ENCODE data around the gene ST7. TPM values are rescaled to one million over a fixed set of nuclear protein-coding genes. Genes with fewer than 3 reads are reported as not detected.
"Not testable (repeated sequence)": the region's sequence is repeated elsewhere in the genome, so short reads cannot be mapped to it uniquely, and the experiment has no call there.

ST7 gene
- total and polyA plus RNA-seq, 2 donors: 14.7 to 26.6 TPM

DNA sequence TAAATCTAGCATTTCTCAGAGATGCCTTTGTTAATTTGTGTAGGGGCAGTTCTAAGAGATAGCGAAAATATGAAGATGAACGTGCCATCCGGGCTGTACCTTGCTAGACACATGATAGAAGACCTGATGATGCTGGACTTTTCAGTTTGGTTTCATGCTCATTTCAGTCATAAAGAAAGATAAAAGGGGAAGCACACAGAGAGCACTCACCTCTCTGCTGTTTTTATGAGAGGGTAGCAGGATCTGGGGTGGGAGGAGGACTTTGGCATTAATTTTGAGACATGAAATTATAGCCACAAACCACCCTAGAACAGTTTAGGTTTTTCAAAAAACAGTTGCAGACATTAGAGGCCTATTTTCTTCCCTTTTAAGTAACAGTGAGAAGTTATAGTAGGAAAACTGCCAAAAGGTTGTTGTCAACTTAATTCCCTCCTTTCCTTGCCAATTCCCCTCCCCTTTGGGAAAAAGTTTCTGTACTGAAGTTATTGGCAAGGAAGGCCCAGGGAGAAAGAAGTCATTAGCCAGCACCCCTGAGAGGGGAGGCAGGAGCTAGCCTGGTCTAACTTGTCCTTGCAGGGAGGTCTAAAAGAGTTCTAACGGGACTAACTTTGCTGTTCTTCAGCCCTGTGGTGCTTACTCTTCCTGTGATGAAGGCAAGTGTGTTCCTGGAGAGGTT is 2.6 kb downstream of the ST7 start:
- WGBS: 51% methylated on average over 4 of the region's 4 CpGs
- no peak for DNase-seq (ENCODE audit: extremely low spot score)

DNA sequence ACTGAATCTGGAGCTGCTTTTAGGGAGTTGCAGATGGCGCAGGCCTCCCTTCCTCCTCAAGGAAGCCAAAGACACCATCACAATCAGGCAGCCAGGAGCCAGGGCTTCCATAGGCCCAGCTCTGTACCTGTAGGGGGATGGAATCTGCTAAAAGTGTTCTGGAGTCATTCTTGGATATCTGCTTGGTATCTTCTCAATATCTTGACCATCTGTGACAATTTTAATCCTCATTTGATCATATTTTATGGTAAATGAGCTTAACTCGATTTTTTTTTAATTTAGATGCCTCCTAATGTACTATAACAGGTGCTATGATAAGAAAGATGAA is 3.1 kb downstream of the ST7 start:
- no peak for DNase-seq (ENCODE audit: extremely low spot score)
- Histone ChIP-seq H3K36me3 (ENCODE audit: insufficient read depth) (no peaks in the 10 kb centered on the region), H3K4me1 (ENCODE audit: insufficient read depth) (peaks cover 4% of the 10 kb centered on the region), H3K27ac (ENCODE audit: low read depth) (no peak overlapping the region), H3K4me3 (ENCODE audit: low read depth, low read length) (no peak overlapping the region)
- 87% methylated on average over 2 of the region's 2 CpGs for WGBS

More for the DNA sequence above, 2.6 kb downstream of the ST7 start:
- no peak overlapping the region for H3K4me3 ChIP-seq (ENCODE audit: low read depth, low read length)
- peaks cover 4% of the 10 kb centered on the region for H3K4me1 ChIP-seq (ENCODE audit: insufficient read depth)
- no peaks in the 10 kb centered on the region for H3K36me3 ChIP-seq (ENCODE audit: insufficient read depth)
- no peak overlapping the region for H3K27ac ChIP-seq (ENCODE audit: low read depth)

DNA sequence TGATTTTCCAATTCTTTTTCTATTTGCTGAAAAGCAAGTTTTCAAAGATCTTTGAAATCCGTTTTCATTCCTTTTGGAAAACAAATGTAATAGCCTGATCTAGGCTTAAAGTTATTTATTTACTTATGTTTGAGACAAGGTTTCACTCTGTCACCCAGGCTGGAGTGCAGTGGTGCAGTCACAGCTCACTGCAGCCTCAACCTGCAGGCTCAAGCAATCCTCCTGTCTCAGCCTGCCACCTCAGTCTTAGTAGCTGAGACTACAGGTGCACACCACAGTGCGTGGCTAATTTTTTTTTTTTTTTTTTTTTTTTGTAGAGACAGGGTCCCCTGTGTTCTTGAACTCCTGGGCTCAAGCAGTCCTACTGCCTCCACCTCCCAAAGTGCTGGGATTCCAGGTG is 4.6 kb downstream of the ST7 start:
- Histone ChIP-seq H3K36me3 (ENCODE audit: insufficient read depth) (no peaks in the 10 kb centered on the region), H3K4me1 (ENCODE audit: insufficient read depth) (peaks cover 4% of the 10 kb centered on the region)
- 94% methylated on average over 2 of the region's 2 CpGs for WGBS

DNA sequence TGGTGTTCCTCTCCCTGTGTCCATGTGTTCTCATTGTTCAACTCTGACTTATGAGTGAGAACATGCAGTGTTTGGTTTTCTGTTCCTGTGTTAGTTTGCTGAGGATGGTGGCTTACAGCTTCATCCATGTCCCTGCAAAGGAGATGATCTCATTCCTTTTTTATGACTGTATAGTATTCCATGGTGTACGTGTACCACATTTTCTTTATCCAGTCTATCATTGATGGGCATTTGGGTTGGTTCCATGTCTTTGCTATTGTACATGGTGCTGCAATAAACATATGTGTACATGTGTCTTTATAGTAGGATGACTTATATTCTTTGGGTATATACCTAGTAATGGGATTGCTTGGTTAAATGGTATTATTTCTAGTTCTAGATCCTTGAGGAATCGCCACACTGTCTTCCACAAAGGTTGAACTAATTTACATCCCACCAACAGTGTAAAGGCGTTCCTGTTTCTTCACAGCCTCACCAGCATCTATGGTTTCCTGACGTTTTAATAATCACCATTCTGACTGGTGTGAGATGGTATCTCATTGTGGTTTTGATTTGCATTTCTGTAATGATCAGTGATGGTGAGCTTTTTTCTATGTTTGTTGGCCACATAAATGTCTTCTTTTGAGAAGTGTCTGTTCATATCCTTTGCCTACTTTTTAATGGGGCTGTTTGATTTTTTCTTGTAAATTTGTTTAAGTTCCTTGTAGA is 8.8 kb downstream of the ST7 start:
- H3K4me1 ChIP-seq (ENCODE audit: insufficient read depth); DNase-seq (ENCODE audit: extremely low spot score); H3K4me3 ChIP-seq (ENCODE audit: low read depth, low read length): not testable (repeated sequence)

More for the DNA sequence above, 4.6 kb downstream of the ST7 start:
- Histone ChIP-seq H3K27ac (ENCODE audit: low read depth) (no peak overlapping the region), H3K4me3 (ENCODE audit: low read depth, low read length) (no peak overlapping the region)
- DNase-seq (ENCODE audit: extremely low spot score): no peak

DNA sequence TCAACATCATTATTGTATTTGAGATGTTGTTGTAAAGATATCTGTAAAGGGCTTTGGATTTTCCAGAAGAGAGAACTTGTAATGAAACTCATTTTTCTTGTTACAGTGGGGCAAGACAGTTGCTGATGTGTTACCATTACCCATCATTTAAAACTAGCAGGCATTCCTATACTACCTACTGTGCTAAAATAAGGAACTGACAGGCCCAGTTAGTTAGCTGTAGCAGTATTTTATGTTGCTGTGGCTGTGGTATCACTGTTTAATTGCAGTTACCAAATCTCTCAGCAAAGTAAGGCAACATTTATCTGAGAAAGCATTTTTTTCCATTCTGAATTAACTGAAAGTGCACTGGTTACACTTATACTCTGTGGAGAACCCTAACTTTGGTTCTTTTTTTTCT is 9.9 kb downstream of the ST7 start:
- Histone ChIP-seq H3K4me3 (ENCODE audit: low read depth, low read length) (no peak overlapping the region), H3K27ac (ENCODE audit: low read depth) (no peak overlapping the region), H3K36me3 (ENCODE audit: insufficient read depth) (no peaks in the 10 kb centered on the region), H3K4me1 (ENCODE audit: insufficient read depth) (no peaks in the 10 kb centered on the region)
- no peak for DNase-seq (ENCODE audit: extremely low spot score)

More for the DNA sequence above, 8.8 kb downstream of the ST7 start:
- 93% methylated on average over 4 of the region's 4 CpGs for WGBS
- H3K27ac ChIP-seq (ENCODE audit: low read depth); H3K36me3 ChIP-seq (ENCODE audit: insufficient read depth): not testable (repeated sequence)

DNA sequence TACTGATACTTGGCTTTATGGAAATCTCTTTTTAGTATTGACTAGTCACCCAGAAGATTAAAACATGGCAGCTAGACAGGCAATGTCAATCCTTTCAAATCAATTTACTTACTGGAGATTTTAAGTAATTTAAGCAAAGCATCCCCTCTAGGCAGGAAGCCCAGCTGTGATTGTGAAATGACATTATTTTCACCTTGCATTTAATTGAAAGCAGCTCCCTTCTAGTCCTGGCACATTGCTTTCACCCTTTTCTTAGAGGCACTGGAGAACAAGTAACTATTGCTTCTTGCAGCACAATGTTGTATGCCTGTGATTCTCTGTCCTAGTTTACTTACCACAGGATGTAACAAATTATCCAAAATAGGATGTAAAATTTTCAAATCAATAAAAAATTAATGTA is 13.3 kb downstream of the ST7 start:
- Histone ChIP-seq H3K36me3 (ENCODE audit: insufficient read depth) (no peaks in the 10 kb centered on the region), H3K4me3 (ENCODE audit: low read depth, low read length) (no peak overlapping the region), H3K27ac (ENCODE audit: low read depth) (no peak overlapping the region), H3K4me1 (ENCODE audit: insufficient read depth) (no peaks in the 10 kb centered on the region)
- DNase-seq (ENCODE audit: extremely low spot score): no peak

DNA sequence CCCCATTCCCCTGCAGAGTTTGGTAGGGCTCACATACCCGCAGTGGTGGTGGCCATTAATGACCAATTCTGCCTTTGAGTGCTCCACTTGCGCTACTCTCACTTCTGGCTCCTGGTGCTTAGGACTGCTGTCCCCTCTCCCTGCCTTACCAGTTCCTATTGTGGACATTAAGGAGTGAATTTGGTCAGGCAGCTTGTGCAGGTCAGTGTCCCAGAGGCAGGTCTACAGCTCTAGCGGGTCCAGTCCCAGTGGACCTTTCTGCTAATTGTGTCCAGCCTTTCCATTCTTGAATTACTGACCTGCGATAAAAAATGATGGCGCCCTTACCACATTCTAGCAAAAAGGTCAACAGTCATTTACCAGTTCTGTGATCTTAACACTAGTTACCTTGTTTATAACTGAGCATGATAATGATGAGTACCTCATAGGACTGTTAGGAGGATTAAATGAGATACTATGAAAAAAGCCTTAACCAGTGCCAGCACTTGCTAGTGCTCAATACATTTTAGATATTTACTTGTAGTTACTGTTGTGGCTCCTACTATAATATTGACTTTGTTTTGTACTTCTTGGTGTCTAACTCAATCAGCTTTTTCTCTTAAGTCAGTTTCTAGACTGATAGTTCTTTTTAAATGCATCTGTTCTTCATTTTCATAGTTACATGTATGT is 14.1 kb downstream of the ST7 start:
- no peak for DNase-seq (ENCODE audit: extremely low spot score)
- Histone ChIP-seq H3K36me3 (ENCODE audit: insufficient read depth) (no peaks in the 10 kb centered on the region), H3K4me3 (ENCODE audit: low read depth, low read length) (no peak overlapping the region), H3K27ac (ENCODE audit: low read depth) (no peak overlapping the region), H3K4me1 (ENCODE audit: insufficient read depth) (no peaks in the 10 kb centered on the region)
- 98% methylated on average over 5 of the region's 5 CpGs for WGBS

DNA sequence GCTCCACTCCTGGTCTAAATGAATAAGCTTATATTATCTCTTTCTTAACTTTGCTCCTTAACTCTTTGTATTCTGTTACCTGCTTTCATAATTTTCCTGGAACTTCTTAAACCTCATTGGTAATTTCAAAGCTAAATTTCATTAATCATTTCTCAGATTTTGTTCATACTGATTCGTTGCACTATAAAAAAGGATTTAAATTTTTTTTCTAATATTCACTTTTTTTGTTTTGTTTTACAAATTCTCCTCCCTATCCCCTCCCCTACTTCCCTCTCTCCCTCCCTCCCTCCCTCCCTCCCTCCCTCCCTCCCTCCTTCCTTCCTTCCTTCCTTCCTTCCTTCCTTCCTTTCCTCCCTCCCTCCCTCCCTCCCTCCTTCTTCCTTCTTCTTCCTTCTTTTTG is 14.7 kb downstream of the ST7 start:
- Histone ChIP-seq H3K4me1 (ENCODE audit: insufficient read depth) (no peaks in the 10 kb centered on the region), H3K27ac (ENCODE audit: low read depth) (no peak overlapping the region), H3K4me3 (ENCODE audit: low read depth, low read length) (no peak overlapping the region), H3K36me3 (ENCODE audit: insufficient read depth) (no peaks in the 10 kb centered on the region)
- no peak for DNase-seq (ENCODE audit: extremely low spot score)
- 95% methylated on average over 1 of the region's 1 CpG for WGBS

DNA sequence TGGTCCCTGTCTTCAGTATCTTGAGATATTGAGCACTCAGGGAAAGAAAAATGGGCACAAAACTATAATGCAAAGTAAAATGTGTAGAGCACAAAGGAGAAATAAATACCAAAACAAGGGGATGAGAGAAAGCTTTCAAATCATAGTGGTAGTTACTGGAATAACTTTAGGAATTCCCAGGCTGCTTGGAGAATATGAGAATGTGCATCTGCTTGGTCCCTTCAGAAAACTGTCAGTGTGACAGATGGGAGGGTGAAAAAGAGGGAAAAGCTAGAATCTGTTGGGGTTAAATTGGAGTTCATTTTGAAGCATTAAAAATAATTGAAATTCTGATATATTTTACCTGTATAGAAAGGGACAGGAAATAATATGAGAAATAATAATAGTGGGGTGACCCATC is 15.3 kb downstream of the ST7 start:
- no peak overlapping the region for H3K4me3 ChIP-seq (ENCODE audit: low read depth, low read length)
- no peak overlapping the region for H3K27ac ChIP-seq (ENCODE audit: low read depth)
- no peaks in the 10 kb centered on the region for H3K4me1 ChIP-seq (ENCODE audit: insufficient read depth)
- no peak for DNase-seq (ENCODE audit: extremely low spot score)
- H3K36me3 ChIP-seq (ENCODE audit: insufficient read depth): no peaks in the 10 kb centered on the region

DNA sequence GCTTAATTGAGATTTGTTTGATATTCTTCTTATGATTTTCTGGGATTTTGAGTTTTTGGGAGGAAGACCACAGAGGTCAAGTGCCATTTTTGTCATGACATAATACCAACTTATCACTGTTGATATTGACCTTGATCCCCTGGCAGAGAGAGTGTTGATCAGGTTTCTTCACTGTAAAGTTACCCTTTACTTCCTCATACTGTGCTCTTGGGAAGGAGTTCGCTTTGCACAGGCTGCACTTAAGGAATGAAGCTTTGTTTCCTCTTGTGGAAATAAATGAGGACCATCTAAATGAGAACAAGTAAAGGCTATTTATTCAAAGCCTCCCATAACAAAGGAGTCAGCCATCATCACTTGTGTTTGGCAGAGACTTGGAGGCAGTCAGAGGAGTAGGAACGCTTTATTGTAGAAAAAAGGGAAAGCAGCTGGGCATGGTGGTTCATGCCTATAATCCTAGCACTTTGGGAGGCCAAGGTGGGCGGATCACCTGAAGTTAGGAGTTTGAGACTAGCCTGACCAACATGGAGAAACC is 16.1 kb downstream of the ST7 start:
- Histone ChIP-seq H3K27ac (ENCODE audit: low read depth) (no peak overlapping the region), H3K4me1 (ENCODE audit: insufficient read depth) (no peaks in the 10 kb centered on the region), H3K4me3 (ENCODE audit: low read depth, low read length) (no peak overlapping the region), H3K36me3 (ENCODE audit: insufficient read depth) (no peaks in the 10 kb centered on the region)
- no peak for DNase-seq (ENCODE audit: extremely low spot score)
- 94% methylated on average over 3 of the region's 3 CpGs for WGBS

DNA sequence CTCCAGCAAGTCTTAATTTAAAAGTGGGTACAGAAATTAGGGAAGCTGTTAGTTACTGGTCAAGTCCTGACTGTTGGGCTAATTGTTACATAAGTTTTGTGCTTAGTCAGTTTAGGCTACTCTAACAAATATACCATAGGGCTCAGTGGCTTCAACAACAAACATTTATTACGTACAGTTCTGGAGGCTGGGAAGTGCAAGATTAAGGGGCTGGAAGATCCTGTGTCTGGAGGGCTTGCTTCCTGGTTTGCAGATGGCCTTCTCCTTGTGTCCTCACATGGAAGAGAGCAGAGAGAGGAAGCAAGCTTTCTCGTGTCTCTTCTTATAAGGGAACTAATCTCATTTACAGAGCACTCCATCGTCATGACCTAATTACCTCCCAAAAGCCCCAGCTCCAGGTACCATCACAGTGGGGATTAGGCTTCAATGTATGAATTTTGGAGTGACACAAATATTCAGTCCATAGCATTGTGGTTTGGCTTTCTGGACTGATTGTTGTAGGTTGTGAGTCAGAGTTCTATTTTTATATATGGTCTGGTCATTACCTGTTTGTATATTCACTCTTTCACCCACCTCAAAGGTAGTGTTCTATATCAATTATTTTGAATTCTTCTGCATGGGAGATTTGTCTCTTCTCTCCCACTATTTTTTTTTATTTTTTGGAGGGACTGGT is 17.1 kb downstream of the ST7 start:
- no peaks in the 10 kb centered on the region for H3K4me1 ChIP-seq (ENCODE audit: insufficient read depth)
- H3K4me3 ChIP-seq (ENCODE audit: low read depth, low read length): no peak overlapping the region
- no peaks in the 10 kb centered on the region for H3K36me3 ChIP-seq (ENCODE audit: insufficient read depth)
- WGBS: 83% methylated on average over 3 of the region's 3 CpGs
- no peak overlapping the region for H3K27ac ChIP-seq (ENCODE audit: low read depth)
- DNase-seq (ENCODE audit: extremely low spot score): no peak

DNA sequence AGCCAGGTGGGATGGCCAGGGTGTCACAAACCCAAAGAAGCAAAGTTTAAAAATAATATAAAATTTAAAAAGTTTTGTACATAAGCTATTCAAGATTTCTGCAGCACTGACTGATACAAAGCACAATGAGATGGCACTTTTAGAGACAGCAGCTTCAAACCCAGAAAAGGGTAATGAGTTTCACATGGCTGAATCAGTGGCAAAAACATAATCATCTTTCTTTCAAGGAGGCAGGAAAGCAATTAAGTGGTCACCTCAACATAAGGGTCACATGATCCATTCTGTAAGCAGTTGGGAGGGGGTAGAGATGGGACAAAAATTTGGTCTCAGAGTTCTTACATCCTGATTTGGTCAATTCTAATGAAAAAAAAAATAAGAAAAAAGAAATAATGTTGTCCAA is 17.9 kb downstream of the ST7 start:
- not testable (repeated sequence) for H3K27ac ChIP-seq (ENCODE audit: low read depth); DNase-seq (ENCODE audit: extremely low spot score); H3K36me3 ChIP-seq (ENCODE audit: insufficient read depth); H3K4me3 ChIP-seq (ENCODE audit: low read depth, low read length); H3K4me1 ChIP-seq (ENCODE audit: insufficient read depth)

DNA sequence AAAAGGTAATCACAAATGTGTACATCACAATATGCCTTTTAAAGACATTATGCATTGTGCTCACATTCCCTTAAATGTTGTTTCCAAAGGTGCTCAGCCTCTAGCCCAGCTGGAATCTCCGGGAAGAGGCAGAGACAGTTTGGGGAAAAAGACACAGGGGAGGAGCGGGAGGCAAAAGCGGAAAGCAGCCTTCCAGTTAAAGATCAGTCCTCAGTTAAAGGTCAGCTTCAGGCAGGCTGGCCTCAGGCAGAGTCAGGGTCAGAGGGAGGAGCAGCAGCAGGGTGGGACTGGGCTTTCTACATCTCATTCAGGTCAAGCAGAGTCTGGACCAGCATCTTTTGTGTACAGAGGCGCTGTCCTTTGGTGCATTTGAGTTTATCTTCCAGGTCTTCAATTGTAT is 18.6 kb downstream of the ST7 start:
- H3K36me3 ChIP-seq (ENCODE audit: insufficient read depth): no peaks in the 10 kb centered on the region
- no peak overlapping the region for H3K4me3 ChIP-seq (ENCODE audit: low read depth, low read length)
- H3K4me1 ChIP-seq (ENCODE audit: insufficient read depth): no peaks in the 10 kb centered on the region
- H3K27ac ChIP-seq (ENCODE audit: low read depth): no peak overlapping the region
- 87% methylated on average over 4 of the region's 4 CpGs for WGBS
- no peak for DNase-seq (ENCODE audit: extremely low spot score)

DNA sequence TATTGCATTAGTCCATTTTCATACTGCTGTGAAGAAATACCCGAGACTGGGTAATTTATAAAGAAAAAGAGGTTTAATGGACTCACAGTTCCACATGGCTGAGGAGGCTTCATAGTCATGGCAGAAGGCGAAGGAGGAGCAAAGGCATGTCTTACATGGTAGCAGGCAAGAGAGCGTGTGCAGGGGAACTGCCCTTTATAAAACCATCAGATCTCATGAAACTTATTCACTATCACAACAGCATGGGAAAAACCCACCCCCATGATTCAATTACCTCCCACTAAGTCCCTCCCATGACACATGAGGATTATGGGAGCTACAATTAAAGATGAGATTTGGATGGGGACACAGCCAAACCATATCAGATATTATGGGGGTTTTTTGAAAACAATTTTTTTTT is 21.7 kb downstream of the ST7 start:
- H3K27ac ChIP-seq (ENCODE audit: low read depth); H3K36me3 ChIP-seq (ENCODE audit: insufficient read depth); H3K4me3 ChIP-seq (ENCODE audit: low read depth, low read length); H3K4me1 ChIP-seq (ENCODE audit: insufficient read depth); DNase-seq (ENCODE audit: extremely low spot score): not testable (repeated sequence)
- 92% methylated on average over 3 of the region's 3 CpGs for WGBS
